EH (cell line): ENCODE measurements around the gene CEP295NL.
"Not testable (repeated sequence)": the region's sequence is repeated elsewhere in the genome, so short reads cannot be mapped to it uniquely, and the experiment has no call there.

Experiments
- DNase-seq: peaks from one replicate; pipeline ENCODE4 v3.0.0-alpha.2; 2015; ENCODE audit warnings: low read depth

CEP295NL gene

GRCh38 chr17:78888941-78889518 is 14.0 kb downstream of the CEP295NL start:
- DNase-seq = no peak

- no peak for DNase-seq
Measured at GRCh38 chr17:78886954-78887353, 16.0 kb downstream of the CEP295NL start.

- no peak for DNase-seq
Measured at GRCh38 chr17:78885956-78886355, 17.0 kb downstream of the CEP295NL start.

GRCh38 chr17:78884876-78885667 is 17.9 kb downstream of the CEP295NL start:
- no peak for DNase-seq

GRCh38 chr17:78884148-78884825 is 18.7 kb downstream of the CEP295NL start:
- peak; percentile 49 for DNase-seq

GRCh38 chr17:78883533-78884131 is 19.4 kb downstream of the CEP295NL start:
- DNase-seq = peak; percentile 98

GRCh38 chr17:78883089-78883532 is 19.9 kb downstream of the CEP295NL start:
- peak; percentile 97 for DNase-seq

- no peak for DNase-seq
Measured at GRCh38 chr17:78882540-78883088, 20.4 kb downstream of the CEP295NL start.

- DNase-seq = peak; percentile 95
Measured at GRCh38 chr17:78879635-78880186, 23.3 kb downstream of the CEP295NL start.

- no peak for DNase-seq
Measured at GRCh38 chr17:78878871-78879527, 24.0 kb downstream of the CEP295NL start.

- DNase-seq = no peak
Measured at GRCh38 chr17:78878261-78878660, 24.7 kb downstream of the CEP295NL start.

- not testable (repeated sequence) for DNase-seq
Measured at GRCh38 chr17:78876954-78877517, 26.0 kb downstream of the CEP295NL start.

- DNase-seq = no peak
Measured at GRCh38 chr17:78876094-78876597, 26.9 kb downstream of the CEP295NL start.

GRCh38 chr17:78875363-78876093 is 27.5 kb downstream of the CEP295NL start:
- DNase-seq = peak; percentile 67

- DNase-seq = peak; percentile 70
Measured at GRCh38 chr17:78873519-78874340, 29.3 kb downstream of the CEP295NL start.

GRCh38 chr17:78872486-78872885 is 30.5 kb downstream of the CEP295NL start:
- DNase-seq = peak; percentile 31

GRCh38 chr17:78870621-78871020 is 32.4 kb downstream of the CEP295NL start:
- DNase-seq = no peak

GRCh38 chr17:78868391-78868790 is 34.6 kb downstream of the CEP295NL start:
- peak; percentile 85 for DNase-seq

GRCh38 chr17:78867046-78867445 is 36.0 kb downstream of the CEP295NL start:
- DNase-seq = peak; percentile 25
